Ascending aorta (tissue), 2 donors: Measurements from ENCODE around the gene MTPN. TPM values are rescaled to one million over a fixed set of nuclear protein-coding genes. Genes with fewer than 3 reads are reported as not detected.

Source experiments
- DNase-seq, 2 donors: peaks; one replicate each; pipeline ENCODE4 v3.0.0-alpha.2; 2019; ENCODE audit warnings: low spot score in 2 of 2
- H3K27ac ChIP-seq, 2 donors: fragments of 200-600 bp; sonication (generic); one replicate each; pipeline ENCODE4 v1.5.1; 2016 to 2017; ENCODE audit warnings: mild to moderate bottlenecking in 1 of 2
- H3K27me3 ChIP-seq: fragments of 200-600 bp; sonication (generic); one replicate; pipeline ENCODE4 v1.5.1; 2017
- H3K36me3 ChIP-seq, 2 donors: fragments of 200-600 bp; sonication (generic); one replicate each; pipeline ENCODE4 v1.5.1; 2016
- H3K4me1 ChIP-seq, 2 donors: fragments of 200-600 bp; sonication (generic); one replicate each; pipeline ENCODE4 v1.5.1; 2016 to 2017; ENCODE audit warnings: mild to moderate bottlenecking in 1 of 2
- H3K4me3 ChIP-seq, 2 donors: fragments of 200-600 bp; sonication (generic); one replicate each; pipeline ENCODE4 v1.5.1; 2016 to 2017; ENCODE audit warnings: mild to moderate bottlenecking in 1 of 2
- H3K9me3 ChIP-seq, 2 donors: fragments of 200-600 bp; sonication (generic); one replicate each; pipeline ENCODE4 v1.5.1; 2016
- CTCF ChIP-seq, 3 experiments: fragments of 200-600 bp in 2 of 3; fragments of 450-650 bp in 1 of 3; sonication (generic) in 2 of 3; IDR thresholded peaks; one replicate each; pipeline ENCODE4 v1.5.1; 2016 to 2019; ENCODE audit warnings: antibody characterized with exemption in 3 of 3, mild to moderate bottlenecking in 1 of 3, moderate library complexity in 1 of 3
- intact Hi-C: fragments of 100-400 bp; cut with DNase I; formaldehyde crosslinking; loops from one replicate; pipeline ENCODE4 v1.15.1; 2023
- total RNA-seq: library from RNA; depleted of rRNA; stranded (reverse); fragments of >200 nt; gene quantifications from one replicate; pipeline ENCODE4 v1.1.0, GENCODE V29; 2016

MTPN gene
- total RNA-seq, 1 donor from 2014 or later, result 43.5 TPM

- TF ChIP-seq CTCF (IDR thresholded peaks at IDR 0.05), result no peak
- H3K4me1 ChIP-seq, result peaks cover 0 to 4% of the 10 kb centered on the region in 2 donors
- intact Hi-C loops, result no loop called here
- no peaks in the 10 kb centered on the region for H3K27me3 ChIP-seq
- DNase-seq, result no peak
- no peak overlapping the region for H3K27ac ChIP-seq
- H3K36me3 ChIP-seq, result no peaks in the 10 kb centered on the region
- no peaks in the 10 kb centered on the region for H3K9me3 ChIP-seq
- H3K4me3 ChIP-seq, result no peak overlapping the region
Observed at GRCh38 chr7:135938563-135938962, 38.6 kb downstream of the MTPN start.

GRCh38 chr7:135938086-135938485 lies 39.1 kb downstream of the MTPN start:
- Histone ChIP-seq H3K27me3 (no peaks in the 10 kb centered on the region), H3K36me3 (no peaks in the 10 kb centered on the region), H3K4me1 (peaks cover 0 to 4% of the 10 kb centered on the region in 2 donors), H3K4me3 (no peak overlapping the region), H3K9me3 (no peaks in the 10 kb centered on the region), H3K27ac (no peak overlapping the region)
- no peak for TF ChIP-seq CTCF (IDR thresholded peaks at IDR 0.05)
- intact Hi-C loops, result no loop called here
- no peak for DNase-seq

- Histone ChIP-seq H3K27me3 (no peaks in the 10 kb centered on the region), H3K36me3 (no peaks in the 10 kb centered on the region), H3K4me1 (peaks cover 0 to 4% of the 10 kb centered on the region in 2 donors), H3K27ac (no peak overlapping the region), H3K9me3 (no peaks in the 10 kb centered on the region), H3K4me3 (no peak overlapping the region)
- no peak for DNase-seq
- no peak for TF ChIP-seq CTCF (IDR thresholded peaks at IDR 0.05)
- intact Hi-C loops, result no loop called here
Observed at GRCh38 chr7:135936497-135937217, 40.5 kb downstream of the MTPN start.

- intact Hi-C loops, result no loop called here
- Histone ChIP-seq H3K4me3 (no peak overlapping the region), H3K9me3 (no peaks in the 10 kb centered on the region), H3K27me3 (no peaks in the 10 kb centered on the region), H3K36me3 (peaks cover 2% of the 10 kb centered on the region in 2 donors), H3K4me1 (peaks cover 0 to 9% of the 10 kb centered on the region in 2 donors), H3K27ac (no peak overlapping the region)
- no peak for TF ChIP-seq CTCF (IDR thresholded peaks at IDR 0.05)
- no peak for DNase-seq
Observed at GRCh38 chr7:135934651-135935050, 42.5 kb downstream of the MTPN start.

- no peak for DNase-seq
- Histone ChIP-seq H3K36me3 (peaks cover 6 to 8% of the 10 kb centered on the region in 2 donors), H3K4me3 (no peak overlapping the region), H3K9me3 (no peaks in the 10 kb centered on the region), H3K27me3 (no peaks in the 10 kb centered on the region), H3K27ac (no peak overlapping the region), H3K4me1 (peaks cover 0 to 9% of the 10 kb centered on the region in 2 donors)
- no peak for TF ChIP-seq CTCF (IDR thresholded peaks at IDR 0.05)
- intact Hi-C loops, result no loop called here
Observed at GRCh38 chr7:135933509-135934188, 43.5 kb downstream of the MTPN start.
